Mesendoderm (in vitro differentiated cells): ENCODE results near the gene CCDC77.

Experiments
- DNase-seq: peaks from one replicate; pipeline ENCODE4 v3.0.0; 2013
- H2AK5ac ChIP-seq: 2 replicates; pipeline ENCODE4 v1.6.1; 2013; ENCODE audit warnings: low read length, inconsistent platforms
- H2BK120ac ChIP-seq: 2 replicates; pipeline ENCODE4 v1.6.1; 2013; ENCODE audit warnings: low read depth, mild to moderate bottlenecking, low read length, moderate library complexity, mixed read lengths
- H2BK15ac ChIP-seq: replicated peaks from 2 replicates; pipeline ENCODE4 v1.6.1; 2013; ENCODE audit warnings: low read depth, mild to moderate bottlenecking, moderate library complexity
- H2BK5ac ChIP-seq: 2 replicates; pipeline ENCODE4 v1.6.1; 2013; ENCODE audit warnings: low read length, inconsistent platforms
- H3K18ac ChIP-seq: 2 replicates; pipeline ENCODE4 v1.6.1; 2013; ENCODE audit warnings: mild to moderate bottlenecking, low read length, mixed read lengths
- H3K23ac ChIP-seq: one replicate; pipeline ENCODE4 v1.6.1; 2013; ENCODE audit warnings: low read length
- H3K27ac ChIP-seq: 2 replicates; pipeline ENCODE4 v1.5.1; 2013; ENCODE audit warnings: low read depth, mild to moderate bottlenecking, inconsistent platforms, low read length, moderate library complexity
- H3K27me3 ChIP-seq: 2 replicates; pipeline ENCODE4 v1.6.1; 2013; ENCODE audit warnings: low read length, control low read depth, mild to moderate bottlenecking, inconsistent platforms; ENCODE audit not compliant: insufficient read depth, poor library complexity
- H3K36me3 ChIP-seq: 2 replicates; pipeline ENCODE4 v1.6.1; 2013; ENCODE audit warnings: low read length, inconsistent platforms; ENCODE audit not compliant: control insufficient read depth, insufficient read depth
- H3K4ac ChIP-seq: one replicate; pipeline ENCODE4 v1.6.1; 2013; ENCODE audit warnings: low read depth, mild to moderate bottlenecking, low read length, moderate library complexity
- H3K4me1 ChIP-seq: 2 replicates; pipeline ENCODE4 v1.6.1; 2013; ENCODE audit warnings: low read depth, low read length, inconsistent platforms; ENCODE audit not compliant: control insufficient read depth
- H3K4me2 ChIP-seq: 2 replicates; pipeline ENCODE4 v1.6.1; 2013; ENCODE audit warnings: low read length
- H3K4me3 ChIP-seq: 2 replicates; pipeline ENCODE4 v1.5.1; 2013; ENCODE audit warnings: mild to moderate bottlenecking, low read length
- H3K56ac ChIP-seq: one replicate; pipeline ENCODE4 v1.6.1; 2013; ENCODE audit warnings: low read length
- H3K79me1 ChIP-seq: 2 replicates; pipeline ENCODE4 v1.6.1; 2013; ENCODE audit warnings: low read length, inconsistent platforms
- H3K79me2 ChIP-seq: 2 replicates; pipeline ENCODE4 v1.6.1; 2013; ENCODE audit warnings: mild to moderate bottlenecking, low read length; ENCODE audit not compliant: control insufficient read depth, insufficient read depth
- H3K9ac ChIP-seq: 2 replicates; pipeline ENCODE4 v1.6.1; 2013; ENCODE audit warnings: low read length, inconsistent platforms
- H4K5ac ChIP-seq: one replicate; pipeline ENCODE4 v1.6.1; 2013; ENCODE audit warnings: low read length
- H4K8ac ChIP-seq: one replicate; pipeline ENCODE4 v1.6.1; 2013; ENCODE audit warnings: low read depth, mild to moderate bottlenecking, control low read depth, low read length, moderate library complexity
- WGBS: extraction: QIAGEN DNeasy Blood & Tissue Kit; methylation state at CpG from one replicate; pipeline ENCODE4 v1.1.7; 2013; ENCODE audit warnings: low lambda C conversion rate, missing lambda C conversion rate; ENCODE audit not compliant: insufficient coverage; ENCODE audit errors: extremely low coverage; 5-methylcytosine and 5-hydroxymethylcytosine counted together

The CCDC77 gene

GRCh38 chr12:461425-461824, 60.0 kb downstream of the CCDC77 start:
- H3K18ac ChIP-seq = no peak overlapping the region
- H2BK15ac ChIP-seq = no peak overlapping the region
- WGBS = no CpG with 5 or more reads among the region's 13 CpGs
- no peak overlapping the region for H3K27ac ChIP-seq
- H3K79me2 ChIP-seq = no peaks in the 10 kb centered on the region
- H3K36me3 ChIP-seq = no peaks in the 10 kb centered on the region
- no peak overlapping the region for H2BK5ac ChIP-seq
- H3K4me3 ChIP-seq = no peak overlapping the region
- H3K4me2 ChIP-seq = peak overlapping the region; percentile 56
- no peak overlapping the region for H2BK120ac ChIP-seq
- no peak overlapping the region for H3K9ac ChIP-seq
- H2AK5ac ChIP-seq = no peak overlapping the region
- H3K4me1 ChIP-seq = peaks cover 2% of the 10 kb centered on the region
- H3K56ac ChIP-seq = no peak overlapping the region
- no peaks in the 10 kb centered on the region for H3K27me3 ChIP-seq
- H4K8ac ChIP-seq = no peak overlapping the region
- no peak for DNase-seq
- H3K23ac ChIP-seq = no peak overlapping the region
- H3K79me1 ChIP-seq = peaks cover 4% of the 10 kb centered on the region
- H4K5ac ChIP-seq = no peak overlapping the region
- no peak overlapping the region for H3K4ac ChIP-seq

DNA sequence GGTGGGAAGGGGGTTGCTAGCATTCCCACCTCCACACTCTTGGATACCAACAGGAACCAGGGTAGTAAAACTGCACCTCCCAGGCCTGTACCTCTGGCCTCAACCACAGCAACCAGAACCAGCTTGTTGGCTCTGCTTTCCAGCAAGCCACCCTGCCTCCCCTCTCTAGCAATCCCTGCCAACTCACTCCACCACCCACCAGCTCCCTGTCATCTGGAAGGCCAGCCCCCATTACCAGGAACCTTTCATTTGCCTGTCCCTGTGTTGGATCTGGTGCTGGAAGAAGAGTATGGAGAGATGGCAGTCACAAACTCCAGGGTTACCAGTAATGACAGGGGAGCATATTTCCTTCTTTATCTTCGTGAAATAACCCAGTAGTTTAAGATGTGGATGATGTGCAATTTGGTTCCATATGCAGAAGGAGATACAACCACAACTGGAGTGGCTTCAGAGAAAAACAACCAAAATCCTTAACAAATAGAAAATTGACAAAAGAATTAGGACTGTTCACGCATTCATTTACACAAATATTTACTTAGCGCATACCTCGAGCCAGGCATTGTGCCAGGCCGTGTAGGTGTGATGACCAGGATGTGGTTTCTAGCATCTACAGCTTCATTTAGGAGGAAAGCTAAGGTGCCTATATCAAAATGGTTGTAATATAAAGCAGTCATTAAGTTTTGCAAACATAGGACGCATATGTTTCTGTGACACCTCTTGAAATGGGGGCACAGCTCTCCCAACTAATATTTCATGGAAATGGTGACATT, 61.7 kb downstream of the CCDC77 start:
- Histone ChIP-seq H3K4ac (no peak overlapping the region), H3K18ac (no peak overlapping the region), H3K27me3 (no peaks in the 10 kb centered on the region), H3K79me1 (peaks cover 4% of the 10 kb centered on the region), H4K5ac (no peak overlapping the region), H3K79me2 (no peaks in the 10 kb centered on the region), H4K8ac (no peak overlapping the region), H3K27ac (no peak overlapping the region), H3K9ac (no peak overlapping the region), H2BK120ac (no peak overlapping the region), H3K23ac (no peak overlapping the region), H3K4me2 (no peak overlapping the region), H2BK15ac (no peak overlapping the region), H3K36me3 (no peaks in the 10 kb centered on the region), H3K56ac (no peak overlapping the region), H3K4me1 (peaks cover 2% of the 10 kb centered on the region), H2AK5ac (no peak overlapping the region), H2BK5ac (no peak overlapping the region), H3K4me3 (no peak overlapping the region)
- DNase-seq = no peak
- no CpG with 5 or more reads among the region's 6 CpGs for WGBS

DNA sequence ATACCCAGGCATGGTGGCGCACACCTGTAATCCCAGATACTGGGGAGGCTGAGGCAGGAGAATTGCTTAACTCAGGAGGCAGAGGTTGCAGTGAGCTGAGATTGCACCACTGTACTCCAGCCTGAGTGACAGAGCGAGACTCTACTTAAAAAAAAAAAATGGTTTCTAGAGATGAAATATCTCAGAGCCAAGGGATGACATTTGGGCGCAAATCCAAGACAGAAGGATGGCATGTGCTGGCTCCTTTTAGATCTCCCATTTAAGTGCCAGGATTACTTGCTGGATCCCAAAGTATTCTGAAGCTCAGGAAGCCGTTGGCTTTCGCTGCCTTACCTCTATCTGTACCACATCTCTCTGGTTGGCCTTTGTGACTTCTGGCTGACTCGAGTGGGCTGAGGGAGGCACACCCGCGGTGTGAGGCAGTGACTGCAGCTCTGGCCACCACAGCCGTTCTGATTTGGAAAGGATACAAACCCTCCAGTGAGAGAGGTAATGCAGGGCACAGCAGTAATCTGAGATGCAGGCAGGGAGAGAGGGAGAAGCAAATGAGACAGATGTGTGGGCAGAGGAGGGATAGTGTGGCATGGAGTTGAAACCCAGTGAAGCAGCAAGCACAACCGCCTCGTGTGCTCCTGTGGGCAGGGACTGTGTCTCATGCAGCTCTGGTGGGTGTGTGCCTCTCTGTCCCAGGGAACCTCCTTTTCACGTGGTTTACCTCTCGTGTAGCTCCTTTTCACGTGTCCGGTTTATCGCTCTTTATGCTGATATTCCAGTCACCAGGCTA, 63.2 kb downstream of the CCDC77 start:
- Histone ChIP-seq H3K18ac (no peak overlapping the region), H2BK15ac (no peak overlapping the region)
- no CpG with 5 or more reads among the region's 16 CpGs for WGBS

DNA sequence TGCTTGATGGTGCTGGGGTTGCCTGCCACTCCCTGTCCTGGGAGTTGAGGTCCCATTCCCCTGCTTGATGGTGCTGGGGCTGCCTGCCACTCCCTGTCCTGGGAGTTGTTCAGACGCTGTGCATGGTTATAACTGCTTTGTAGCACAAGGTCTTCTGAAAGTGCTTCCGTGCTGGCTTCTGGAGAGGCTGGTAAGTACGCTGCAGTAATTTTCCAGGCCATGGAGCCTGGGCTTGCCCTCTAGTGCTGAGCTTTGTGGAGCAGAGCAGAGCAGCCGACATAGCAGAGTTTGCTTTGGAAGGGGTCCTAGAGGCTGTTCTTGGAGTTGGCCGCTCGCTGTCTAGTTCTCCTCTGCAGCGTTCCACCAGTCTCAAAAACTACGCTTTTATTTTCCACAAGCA, 64.6 kb downstream of the CCDC77 start:
- H3K36me3 ChIP-seq = no peaks in the 10 kb centered on the region
- no peak for DNase-seq
- H2AK5ac ChIP-seq = no peak overlapping the region
- no peak overlapping the region for H3K4me2 ChIP-seq
- no peak overlapping the region for H2BK5ac ChIP-seq
- H3K79me1 ChIP-seq = peaks cover 4% of the 10 kb centered on the region
- peak overlapping the region; percentile 25 for H3K56ac ChIP-seq
- H3K9ac ChIP-seq = no peak overlapping the region
- no peaks in the 10 kb centered on the region for H3K79me2 ChIP-seq
- H4K8ac ChIP-seq = no peak overlapping the region
- H3K4ac ChIP-seq = no peak overlapping the region
- no peak overlapping the region for H3K18ac ChIP-seq
- WGBS = no CpG with 5 or more reads among the region's 8 CpGs
- H3K23ac ChIP-seq = no peak overlapping the region
- no peak overlapping the region for H4K5ac ChIP-seq
- H3K27ac ChIP-seq = no peak overlapping the region
- H3K4me3 ChIP-seq = no peak overlapping the region
- H3K4me1 ChIP-seq = peaks cover 2% of the 10 kb centered on the region
- H2BK15ac ChIP-seq = no peak overlapping the region
- H3K27me3 ChIP-seq = no peaks in the 10 kb centered on the region
- no peak overlapping the region for H2BK120ac ChIP-seq

More for the DNA sequence above, 63.2 kb downstream of the CCDC77 start:
- H2AK5ac ChIP-seq = no peak overlapping the region
- H3K56ac ChIP-seq = no peak overlapping the region
- H2BK120ac ChIP-seq = no peak overlapping the region
- peaks cover 2% of the 10 kb centered on the region for H3K4me1 ChIP-seq
- no peaks in the 10 kb centered on the region for H3K36me3 ChIP-seq
- no peak overlapping the region for H4K8ac ChIP-seq
- peak overlapping the region; percentile 27 for H3K9ac ChIP-seq
- H3K79me2 ChIP-seq = no peaks in the 10 kb centered on the region
- H3K4ac ChIP-seq = no peak overlapping the region
- no peak for DNase-seq
- no peak overlapping the region for H3K27ac ChIP-seq
- H4K5ac ChIP-seq = no peak overlapping the region
- H2BK5ac ChIP-seq = no peak overlapping the region
- no peaks in the 10 kb centered on the region for H3K27me3 ChIP-seq
- H3K79me1 ChIP-seq = peaks cover 4% of the 10 kb centered on the region
- H3K4me3 ChIP-seq = no peak overlapping the region
- H3K23ac ChIP-seq = no peak overlapping the region
- H3K4me2 ChIP-seq = no peak overlapping the region

DNA sequence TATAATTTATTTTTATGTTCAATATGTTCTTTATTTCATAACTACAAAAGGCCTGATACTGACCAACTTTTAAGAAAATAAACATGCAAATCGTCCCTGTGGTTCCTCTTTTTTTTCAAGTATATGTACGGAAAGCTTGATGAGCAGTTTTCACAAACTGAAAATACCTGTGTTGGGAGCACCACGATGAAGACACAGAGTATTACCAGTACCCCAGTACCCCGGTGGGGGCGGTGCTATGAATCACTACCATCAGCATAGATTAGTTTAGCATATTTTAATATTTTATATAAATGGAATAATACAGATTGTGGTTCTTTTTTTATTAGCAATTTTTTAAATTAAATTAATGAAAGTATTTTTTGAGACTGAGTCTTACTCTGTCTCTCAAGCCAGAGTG, 65.3 kb downstream of the CCDC77 start:
- no CpG with 5 or more reads among the region's 5 CpGs for WGBS
- no peaks in the 10 kb centered on the region for H3K27me3 ChIP-seq
- no peak overlapping the region for H3K27ac ChIP-seq
- no peak overlapping the region for H4K8ac ChIP-seq
- no peak overlapping the region for H3K18ac ChIP-seq
- H4K5ac ChIP-seq = no peak overlapping the region
- no peak overlapping the region for H3K23ac ChIP-seq
- no peak overlapping the region for H3K9ac ChIP-seq
- no peak overlapping the region for H2BK120ac ChIP-seq
- no peak overlapping the region for H3K4ac ChIP-seq
- no peak overlapping the region for H3K56ac ChIP-seq
- no peak overlapping the region for H2BK15ac ChIP-seq
- H2AK5ac ChIP-seq = no peak overlapping the region
- H3K36me3 ChIP-seq = no peaks in the 10 kb centered on the region
- peaks cover 2% of the 10 kb centered on the region for H3K4me1 ChIP-seq
- no peak overlapping the region for H3K4me3 ChIP-seq
- DNase-seq = no peak
- H3K79me2 ChIP-seq = no peaks in the 10 kb centered on the region
- no peak overlapping the region for H2BK5ac ChIP-seq
- H3K4me2 ChIP-seq = no peak overlapping the region
- H3K79me1 ChIP-seq = peaks cover 4% of the 10 kb centered on the region
